ENCODE results near the gene NPVF.

Gene NPVF

GRCh38 chr7:25186436-25186835 is 41.9 kb downstream of the NPVF start:
- no peak overlapping the region for H3K27ac ChIP-seq
- H3K9me3 ChIP-seq = no peaks in the 10 kb centered on the region
- no peak for TF ChIP-seq CTCF (IDR thresholded peaks at IDR 0.05)
- H3K4me1 ChIP-seq (ENCODE audit: control insufficient read depth in 1 of 2, insufficient read depth in 1 of 2, low read depth in 1 of 2, low read length in 1 of 2) = peaks cover 0 to under 1% of the 10 kb centered on the region in 2 experiments
- no peaks in the 10 kb centered on the region for H3K36me3 ChIP-seq
- H3K4me3 ChIP-seq (ENCODE audit: low read depth in 1 of 2, low read length in 1 of 2) = no peak overlapping the region
- peaks cover 36% of the 10 kb centered on the region for H3K27me3 ChIP-seq

GRCh38 chr7:25181532-25181931 is 46.8 kb downstream of the NPVF start:
- peaks cover 36% of the 10 kb centered on the region for H3K27me3 ChIP-seq
- TF ChIP-seq CTCF (IDR thresholded peaks at IDR 0.05) = no peak

GRCh38 chr7:25180946-25181345 is 47.3 kb downstream of the NPVF start:
- peaks cover 36% of the 10 kb centered on the region for H3K27me3 ChIP-seq
- TF ChIP-seq CTCF (IDR thresholded peaks at IDR 0.05) = no peak
- no peak overlapping the region for H3K27ac ChIP-seq
- H3K4me1 ChIP-seq (ENCODE audit: control insufficient read depth in 1 of 2, insufficient read depth in 1 of 2, low read depth in 1 of 2, low read length in 1 of 2) = peaks cover 14 to 23% of the 10 kb centered on the region in 2 experiments
- H3K9me3 ChIP-seq = no peaks in the 10 kb centered on the region
- peak overlapping the region; percentile 69 to 80 for H3K4me3 ChIP-seq (ENCODE audit: low read depth in 1 of 2, low read length in 1 of 2)
- no peaks in the 10 kb centered on the region for H3K36me3 ChIP-seq

More at GRCh38 chr7:25181532-25181931, 46.8 kb downstream of the NPVF start:
- H3K4me1 ChIP-seq (ENCODE audit: control insufficient read depth in 1 of 2, insufficient read depth in 1 of 2, low read depth in 1 of 2, low read length in 1 of 2) = peaks cover 14 to 23% of the 10 kb centered on the region in 2 experiments
- no peak overlapping the region for H3K4me3 ChIP-seq (ENCODE audit: low read depth in 1 of 2, low read length in 1 of 2)
- H3K36me3 ChIP-seq = no peaks in the 10 kb centered on the region
- no peaks in the 10 kb centered on the region for H3K9me3 ChIP-seq
- no peak overlapping the region for H3K27ac ChIP-seq

- H3K36me3 ChIP-seq = no peaks in the 10 kb centered on the region
- peaks cover 36% of the 10 kb centered on the region for H3K27me3 ChIP-seq
- peak overlapping the region; percentile 62 for H3K27ac ChIP-seq
- H3K4me3 ChIP-seq (ENCODE audit: low read depth in 1 of 2, low read length in 1 of 2) = peak overlapping the region; percentile 69 to 80
- H3K9me3 ChIP-seq = no peaks in the 10 kb centered on the region
- peaks cover 14 to 23% of the 10 kb centered on the region in 2 experiments for H3K4me1 ChIP-seq (ENCODE audit: control insufficient read depth in 1 of 2, insufficient read depth in 1 of 2, low read depth in 1 of 2, low read length in 1 of 2)
- TF ChIP-seq CTCF (IDR thresholded peaks at IDR 0.05) = no peak
These were observed 47.7 kb downstream of the NPVF start for GRCh38 chr7:25180592-25180923.

GRCh38 chr7:25179771-25180591 is 48.3 kb downstream of the NPVF start:
- Histone ChIP-seq H3K27ac (peak overlapping the region; percentile 62), H3K4me3 (ENCODE audit: low read depth in 1 of 2, low read length in 1 of 2) (peak overlapping the region; percentile 69 to 80), H3K27me3 (peaks cover 32% of the 10 kb centered on the region), H3K9me3 (no peaks in the 10 kb centered on the region), H3K4me1 (ENCODE audit: control insufficient read depth in 1 of 2, insufficient read depth in 1 of 2, low read depth in 1 of 2, low read length in 1 of 2) (peaks cover 14 to 23% of the 10 kb centered on the region in 2 experiments), H3K36me3 (no peaks in the 10 kb centered on the region)
- peak; percentile 93 for TF ChIP-seq CTCF (IDR thresholded peaks at IDR 0.05)
